A673 (cell line): ENCODE data around the gene ATP9A. TPM values are rescaled to one million over a fixed set of nuclear protein-coding genes. Genes with fewer than 3 reads are reported as not detected.

ENCODE experiments used
- BruUV-seq: library from RNA; stranded (reverse); fragments of 400-500 nt; replicated peaks from 2 replicates; lab custom pipeline; 2021; lab: Mats Ljungman, UMichigan
- CTCF ChIA-PET: fragments of 300-600 bp; sonication (Branson Sonifier 250); formaldehyde crosslinking; loops from one replicate; lab custom pipeline; 2022; ENCODE audit warnings: antibody characterized with exemption; lab: Charles Lee
- POLR2A ChIA-PET: fragments of 300-600 bp; sonication (Branson Sonifier 250); formaldehyde crosslinking; loops from one replicate; lab custom pipeline; 2022; ENCODE audit warnings: antibody characterized with exemption; ENCODE audit not compliant: low non-redundant PET; lab: Charles Lee
- DNase-seq: peaks from one replicate; pipeline ENCODE4 v3.0.0-alpha.2; 2015; ENCODE audit warnings: low spot score
- H3K27ac ChIP-seq: fragments of 200-600 bp; sonication (generic); 2 replicates; pipeline ENCODE4 v1.5.1; 2016; ENCODE audit warnings: mixed run types, low read depth, mild to moderate bottlenecking, mixed read lengths, antibody characterized with exemption, low read length; ENCODE audit not compliant: poor library complexity, severe bottlenecking
- H3K27me3 ChIP-seq: fragments of 200-600 bp; sonication (generic); replicated peaks from 2 replicates; pipeline ENCODE4 v1.6.1; 2017; ENCODE audit warnings: mixed run types, low read depth, mild to moderate bottlenecking, mixed read lengths, antibody characterized with exemption, low read length; ENCODE audit not compliant: insufficient read depth, poor library complexity
- H3K36me3 ChIP-seq: fragments of 200-600 bp; sonication (generic); 2 replicates; pipeline ENCODE4 v1.6.1; 2016; ENCODE audit warnings: mixed run types, mild to moderate bottlenecking, mixed read lengths, antibody characterized with exemption, low read length; ENCODE audit not compliant: insufficient read depth, poor library complexity, severe bottlenecking
- H3K4me1 ChIP-seq: fragments of 200-600 bp; sonication (generic); 2 replicates; pipeline ENCODE4 v1.6.1; 2017; ENCODE audit warnings: mixed run types, mild to moderate bottlenecking, mixed read lengths, antibody characterized with exemption, low read length; ENCODE audit not compliant: insufficient read depth, poor library complexity, severe bottlenecking
- H3K4me3 ChIP-seq: fragments of 200-600 bp; sonication (generic); 2 replicates; pipeline ENCODE4 v1.5.1; 2016; ENCODE audit warnings: low read depth, mixed run types, mild to moderate bottlenecking, mixed read lengths, low read length; ENCODE audit not compliant: poor library complexity, severe bottlenecking
- H3K9me3 ChIP-seq: fragments of 200-600 bp; sonication (generic); 2 replicates; pipeline ENCODE4 v1.6.1; 2016; ENCODE audit warnings: mixed run types, low read depth, mild to moderate bottlenecking, mixed read lengths, antibody characterized with exemption, low read length; ENCODE audit not compliant: poor library complexity, severe bottlenecking
- EZH2 ChIP-seq: fragments of 200-600 bp; sonication (generic); IDR thresholded peaks from 2 replicates; pipeline ENCODE4 v1.6.1; 2017; ENCODE audit warnings: borderline replicate concordance, low read depth, mild to moderate bottlenecking, mixed read lengths, antibody characterized with exemption, low read length; ENCODE audit not compliant: poor library complexity, severe bottlenecking
- intact Hi-C: fragments of 100-400 bp; cut with micrococcal nuclease; formaldehyde crosslinking; loops from one replicate; pipeline ENCODE4 v1.10.0; 2022; ENCODE audit not compliant: unreplicated experiment
- total RNA-seq: library from RNA; stranded (reverse); gene quantifications from 2 replicates; pipeline ENCODE4 v1.2.3, GENCODE V29; 2021
- TF ChIP-seq, protein P1 (sequence below): fragments of 300-800, 200-600 bp; sonication (generic); conservative IDR thresholded peaks from 2 replicates; pipeline ENCODE4 v1.5.1; 2017; ENCODE audit warnings: low read depth, mild to moderate bottlenecking, antibody characterized with exemption, low read length, moderate library complexity, mixed read lengths

Gene ATP9A
- total RNA-seq, 1 experiment from 2014 or later = 31.2 TPM

DNA sequence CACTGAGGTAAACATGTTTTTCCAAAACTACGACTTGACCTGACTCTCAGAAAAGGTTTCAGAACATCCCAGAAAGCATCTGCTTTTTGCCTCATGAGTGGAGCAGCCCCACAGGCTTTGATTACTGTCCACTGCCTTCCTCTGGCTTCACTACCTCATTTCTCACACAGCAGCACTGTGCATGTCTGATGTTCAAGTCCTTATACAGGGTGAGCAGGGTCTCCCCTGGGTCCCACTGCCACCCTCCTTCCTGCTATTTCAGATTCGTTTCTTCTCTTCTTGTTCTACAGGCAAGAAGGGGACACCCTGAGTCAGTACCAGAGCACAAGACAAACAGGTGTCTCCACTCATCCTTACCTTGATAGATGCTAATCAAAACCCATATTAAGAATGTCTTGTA is 161.0 kb downstream of the ATP9A start:
- Histone ChIP-seq H3K27me3 (no peaks in the 10 kb centered on the region), H3K9me3 (no peaks in the 10 kb centered on the region), H3K4me3 (no peak overlapping the region), H3K27ac (no peak overlapping the region), H3K4me1 (no peaks in the 10 kb centered on the region), H3K36me3 (no peaks in the 10 kb centered on the region)
- BruUV-seq = no TSS peak
- DNase-seq = no peak
- TF ChIP-seq, protein P1, sequence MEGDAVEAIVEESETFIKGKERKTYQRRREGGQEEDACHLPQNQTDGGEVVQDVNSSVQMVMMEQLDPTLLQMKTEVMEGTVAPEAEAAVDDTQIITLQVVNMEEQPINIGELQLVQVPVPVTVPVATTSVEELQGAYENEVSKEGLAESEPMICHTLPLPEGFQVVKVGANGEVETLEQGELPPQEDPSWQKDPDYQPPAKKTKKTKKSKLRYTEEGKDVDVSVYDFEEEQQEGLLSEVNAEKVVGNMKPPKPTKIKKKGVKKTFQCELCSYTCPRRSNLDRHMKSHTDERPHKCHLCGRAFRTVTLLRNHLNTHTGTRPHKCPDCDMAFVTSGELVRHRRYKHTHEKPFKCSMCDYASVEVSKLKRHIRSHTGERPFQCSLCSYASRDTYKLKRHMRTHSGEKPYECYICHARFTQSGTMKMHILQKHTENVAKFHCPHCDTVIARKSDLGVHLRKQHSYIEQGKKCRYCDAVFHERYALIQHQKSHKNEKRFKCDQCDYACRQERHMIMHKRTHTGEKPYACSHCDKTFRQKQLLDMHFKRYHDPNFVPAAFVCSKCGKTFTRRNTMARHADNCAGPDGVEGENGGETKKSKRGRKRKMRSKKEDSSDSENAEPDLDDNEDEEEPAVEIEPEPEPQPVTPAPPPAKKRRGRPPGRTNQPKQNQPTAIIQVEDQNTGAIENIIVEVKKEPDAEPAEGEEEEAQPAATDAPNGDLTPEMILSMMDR = no peak
- no peak for TF ChIP-seq EZH2
- intact Hi-C loops = no loop called here
- POLR2A ChIA-PET = no interaction called here
- CTCF ChIA-PET = no interaction called here

DNA sequence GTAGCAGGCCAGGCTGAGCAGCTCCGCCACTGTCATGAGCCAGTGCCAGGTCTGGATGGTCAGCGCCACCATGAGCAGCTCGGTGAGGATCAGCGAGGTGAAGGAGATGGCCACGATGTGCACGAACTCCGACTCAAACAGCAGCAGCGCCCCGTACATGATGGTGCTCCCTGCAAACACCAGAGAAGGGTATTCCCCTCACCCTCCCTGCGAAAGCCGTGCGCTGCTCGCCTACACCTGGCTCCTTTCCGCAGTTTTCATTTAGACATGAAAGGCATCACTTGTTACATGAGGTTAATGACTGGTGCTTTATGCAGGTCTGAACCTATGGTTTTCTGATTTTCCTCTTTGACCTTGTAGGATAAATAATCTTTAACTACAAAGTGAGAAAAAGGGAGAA is 163.3 kb downstream of the ATP9A start:
- no peaks in the 10 kb centered on the region for H3K36me3 ChIP-seq
- POLR2A ChIA-PET = no interaction called here
- intact Hi-C loops = no loop called here
- no peak for DNase-seq
- no peaks in the 10 kb centered on the region for H3K27me3 ChIP-seq
- no peak overlapping the region for H3K4me3 ChIP-seq
- BruUV-seq = no TSS peak
- CTCF ChIA-PET = no interaction called here
- no peaks in the 10 kb centered on the region for H3K9me3 ChIP-seq
- TF ChIP-seq EZH2 = no peak
- TF ChIP-seq, protein P1 = no peak
- no peaks in the 10 kb centered on the region for H3K4me1 ChIP-seq
- H3K27ac ChIP-seq = no peak overlapping the region

DNA sequence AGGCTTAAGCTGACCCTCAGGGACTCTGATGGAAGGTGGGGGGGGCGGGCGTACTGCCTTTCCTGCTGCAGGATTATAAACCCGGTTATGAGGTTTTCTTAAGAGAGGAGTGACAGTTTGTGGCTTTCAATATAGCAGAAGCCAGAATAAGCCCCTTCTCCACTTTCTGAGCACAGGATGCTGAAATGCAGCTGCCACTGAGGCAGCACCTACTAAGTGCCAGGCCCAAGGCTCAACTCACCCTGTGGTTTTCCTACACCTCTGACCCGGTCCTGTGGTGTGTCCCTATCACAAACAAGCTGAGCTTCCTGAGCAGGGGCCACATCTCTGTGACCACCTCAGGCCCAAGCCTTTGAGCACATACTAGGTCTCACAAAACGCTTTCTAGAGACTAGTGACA is 166.1 kb downstream of the ATP9A start:
- Histone ChIP-seq H3K27me3 (no peaks in the 10 kb centered on the region), H3K4me1 (no peaks in the 10 kb centered on the region), H3K4me3 (no peak overlapping the region), H3K36me3 (no peaks in the 10 kb centered on the region), H3K27ac (no peak overlapping the region), H3K9me3 (no peaks in the 10 kb centered on the region)
- POLR2A ChIA-PET = no interaction called here
- no TSS peak for BruUV-seq
- CTCF ChIA-PET = no interaction called here
- intact Hi-C loops = no loop called here
- DNase-seq = no peak
- no peak for TF ChIP-seq EZH2
- TF ChIP-seq, protein P1 = no peak
